ENCODE data around the gene INTS6L.

INTS6L gene

DNA sequence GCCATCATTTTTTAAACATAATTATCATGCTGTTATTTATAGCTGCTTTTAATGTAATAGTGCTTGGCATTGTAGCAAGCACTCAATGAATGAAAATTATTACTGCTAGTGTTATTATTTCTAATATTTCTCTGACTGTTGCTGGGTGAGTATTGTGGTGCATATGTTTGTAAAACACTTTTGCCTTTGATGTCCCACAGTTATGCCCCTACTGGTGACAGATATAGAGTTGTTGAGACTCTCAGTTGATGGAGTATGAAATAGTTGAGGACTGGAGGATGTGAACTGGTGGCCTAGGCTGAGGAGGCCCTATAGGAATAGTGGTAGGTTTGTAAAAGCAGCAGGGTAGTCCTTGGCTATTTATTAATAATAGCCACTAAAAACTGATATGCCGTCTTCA, 9.6 kb downstream of the INTS6L start:
- ATAC-seq (replicated peaks; ENCODE audit: extremely low read depth, poor library complexity, severe bottlenecking) (no peak), DNase-seq (ENCODE audit: low spot score in 2 of 2) (no peak)
- Mint-ChIP-seq H3K27ac (ENCODE audit: low read depth) (no peak overlapping the region), H3K4me3 (no peak overlapping the region), H3K9me3 (no peaks in the 10 kb centered on the region), H3K27me3 (no peaks in the 10 kb centered on the region), H3K36me3 (ENCODE audit: insufficient read depth) (peaks cover 1% of the 10 kb centered on the region), H3K4me1 (peaks cover 38% of the 10 kb centered on the region)

DNA sequence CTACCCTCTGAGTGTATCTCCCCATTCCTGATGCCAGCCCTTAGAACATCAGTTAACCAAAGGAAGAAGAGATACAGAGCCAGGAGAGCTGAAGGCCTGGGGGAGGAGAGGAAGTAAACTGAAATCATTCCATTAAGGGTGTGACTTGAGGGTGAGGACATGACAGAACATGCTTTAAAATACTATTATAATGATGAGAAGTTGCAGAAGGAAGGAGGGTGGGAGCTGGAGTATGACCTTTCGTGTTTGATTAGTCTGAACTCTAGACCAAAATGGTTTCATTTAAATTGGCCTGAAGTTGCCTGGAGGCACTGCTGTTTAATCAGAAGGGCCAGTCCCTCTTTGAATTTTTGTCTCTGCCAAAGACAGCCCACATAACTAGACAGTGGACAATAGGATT, 11.4 kb downstream of the INTS6L start:
- H3K27me3 Mint-ChIP-seq, result no peaks in the 10 kb centered on the region
- peaks cover 1% of the 10 kb centered on the region for H3K36me3 Mint-ChIP-seq (ENCODE audit: insufficient read depth)
- H3K4me3 Mint-ChIP-seq, result no peak overlapping the region
- H3K4me1 Mint-ChIP-seq, result peaks cover 29% of the 10 kb centered on the region
- ATAC-seq (replicated peaks; ENCODE audit: extremely low read depth, poor library complexity, severe bottlenecking), result no peak
- no peaks in the 10 kb centered on the region for H3K9me3 Mint-ChIP-seq
- peak overlapping the region; percentile 21 for H3K27ac Mint-ChIP-seq (ENCODE audit: low read depth)
- DNase-seq (ENCODE audit: low spot score in 2 of 2), result no peak

DNA sequence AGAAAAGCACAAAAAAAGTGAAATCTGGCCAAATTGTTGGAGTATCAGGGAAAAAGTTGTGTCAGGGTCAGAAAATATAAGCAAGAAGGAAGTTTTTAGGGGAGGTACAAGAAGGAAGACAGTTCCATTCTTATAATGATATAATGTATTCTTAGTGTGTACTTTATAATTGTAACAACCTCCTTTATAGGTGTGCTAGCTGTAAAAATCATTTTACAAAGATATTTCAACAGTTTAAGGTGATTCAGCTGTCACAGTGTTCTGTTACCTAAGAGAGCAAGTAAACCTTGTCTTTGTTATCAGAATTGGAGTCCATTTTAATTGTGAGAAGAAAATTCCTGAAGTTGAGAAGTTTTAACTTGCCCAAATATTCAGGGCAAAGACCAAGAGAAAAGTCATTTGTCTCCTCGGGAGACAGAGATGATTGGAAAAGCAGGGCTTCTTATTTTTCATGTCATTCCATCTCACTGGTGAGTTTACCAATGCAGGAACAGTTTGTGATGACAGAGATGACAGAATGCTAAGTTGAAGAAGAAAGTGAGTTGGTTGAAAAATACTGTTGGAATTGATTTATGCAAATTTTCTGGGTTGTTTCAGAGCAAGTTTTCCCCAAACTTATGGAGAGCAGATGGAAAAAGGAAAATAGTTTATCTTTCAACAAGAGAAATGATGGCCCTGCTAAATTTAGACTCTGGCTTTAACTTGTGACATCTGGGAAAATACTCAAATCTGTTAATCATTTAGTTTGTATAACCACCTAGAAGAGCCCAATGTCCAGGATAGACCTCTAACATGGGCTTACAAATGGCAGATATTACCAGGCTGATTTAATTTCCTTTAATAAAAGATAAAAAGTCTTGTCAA, 14.8 kb downstream of the INTS6L start:
- ATAC-seq (replicated peaks; ENCODE audit: extremely low read depth, poor library complexity, severe bottlenecking) (no peak), DNase-seq (ENCODE audit: low spot score in 2 of 2) (no peak)
- Mint-ChIP-seq H3K9me3 (no peaks in the 10 kb centered on the region), H3K4me1 (peaks cover 27% of the 10 kb centered on the region), H3K27me3 (no peaks in the 10 kb centered on the region), H3K36me3 (ENCODE audit: insufficient read depth) (peaks cover 3% of the 10 kb centered on the region), H3K4me3 (no peak overlapping the region), H3K27ac (ENCODE audit: low read depth) (no peak overlapping the region)

DNA sequence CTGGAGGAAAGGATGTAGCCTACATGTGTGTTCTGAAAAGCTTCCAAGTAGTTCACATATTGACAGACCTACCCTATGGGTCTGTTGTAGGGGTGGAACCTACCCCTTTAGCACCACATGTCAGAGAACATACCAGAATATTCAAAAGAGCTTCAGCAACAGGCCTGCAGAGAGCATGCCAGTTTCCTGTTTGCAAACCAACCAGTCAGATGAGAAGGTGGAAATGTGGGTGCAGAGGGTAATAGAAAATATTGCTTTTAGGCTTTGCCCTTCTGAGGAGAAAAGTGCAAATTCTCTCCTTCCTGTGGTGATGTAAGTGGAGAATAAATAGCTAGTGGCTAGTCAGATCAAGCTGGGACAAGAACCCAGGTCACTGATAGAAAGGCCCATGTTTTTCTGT, 16.4 kb downstream of the INTS6L start:
- H3K9me3 Mint-ChIP-seq, result no peaks in the 10 kb centered on the region
- H3K27me3 Mint-ChIP-seq, result no peaks in the 10 kb centered on the region
- no peak overlapping the region for H3K4me3 Mint-ChIP-seq
- H3K4me1 Mint-ChIP-seq, result peaks cover 13% of the 10 kb centered on the region
- H3K36me3 Mint-ChIP-seq (ENCODE audit: insufficient read depth), result peaks cover 4% of the 10 kb centered on the region
- peak; percentile 70 for ATAC-seq (replicated peaks; ENCODE audit: extremely low read depth, poor library complexity, severe bottlenecking)
- peak overlapping the region; percentile 41 for H3K27ac Mint-ChIP-seq (ENCODE audit: low read depth)
- DNase-seq (ENCODE audit: low spot score in 2 of 2), result no peak

DNA sequence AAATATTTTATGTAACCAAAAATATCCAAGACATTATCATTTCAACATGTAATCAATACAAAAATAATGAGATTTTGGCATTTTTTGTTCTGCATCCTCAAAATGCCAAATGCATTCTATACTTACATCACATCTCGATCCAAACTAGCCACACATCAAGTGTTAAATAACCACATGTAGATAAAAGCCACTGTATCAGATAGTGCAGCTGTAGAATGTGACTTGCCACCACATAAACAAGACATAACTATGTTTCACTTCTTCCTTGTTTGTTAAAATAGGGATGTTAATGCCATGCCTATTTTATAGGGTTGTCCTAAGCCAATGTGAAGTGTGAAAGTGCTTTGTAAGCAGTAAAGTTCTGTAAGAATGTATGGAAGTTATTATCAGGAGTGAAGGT, 20.9 kb downstream of the INTS6L start:
- no peaks in the 10 kb centered on the region for H3K27me3 Mint-ChIP-seq
- no peak overlapping the region for H3K4me3 Mint-ChIP-seq
- peaks cover 32% of the 10 kb centered on the region for H3K4me1 Mint-ChIP-seq
- H3K27ac Mint-ChIP-seq (ENCODE audit: low read depth), result no peak overlapping the region
- peaks cover 6% of the 10 kb centered on the region for H3K36me3 Mint-ChIP-seq (ENCODE audit: insufficient read depth)
- DNase-seq (ENCODE audit: low spot score in 2 of 2) (no peak), ATAC-seq (replicated peaks; ENCODE audit: extremely low read depth, poor library complexity, severe bottlenecking) (no peak)
- H3K9me3 Mint-ChIP-seq, result no peaks in the 10 kb centered on the region

DNA sequence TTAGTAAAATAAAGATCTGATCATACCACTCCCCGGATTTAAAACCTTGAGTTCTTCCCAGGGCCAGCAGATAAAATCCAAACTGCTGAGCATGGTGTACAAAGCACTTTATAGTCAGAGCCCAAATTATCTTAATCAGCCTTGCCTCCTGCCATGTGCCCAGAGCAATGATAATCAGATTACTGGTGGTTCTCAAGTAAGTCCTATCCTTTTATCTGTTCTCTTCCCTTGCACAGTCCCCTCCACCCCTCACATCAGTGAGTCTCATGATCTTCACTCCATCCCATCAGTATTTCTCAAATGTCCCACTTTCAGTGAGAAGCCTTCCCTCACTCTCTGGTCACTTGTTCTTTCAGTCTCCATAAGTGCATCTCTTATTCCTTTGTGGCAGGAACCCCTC, 22.7 kb downstream of the INTS6L start:
- DNase-seq (ENCODE audit: low spot score in 2 of 2) (no peak), ATAC-seq (replicated peaks; ENCODE audit: extremely low read depth, poor library complexity, severe bottlenecking) (no peak)
- peaks cover 24% of the 10 kb centered on the region for H3K4me1 Mint-ChIP-seq
- H3K36me3 Mint-ChIP-seq (ENCODE audit: insufficient read depth), result peaks cover 10% of the 10 kb centered on the region
- H3K9me3 Mint-ChIP-seq, result no peaks in the 10 kb centered on the region
- H3K4me3 Mint-ChIP-seq, result no peak overlapping the region
- H3K27me3 Mint-ChIP-seq, result no peaks in the 10 kb centered on the region
- H3K27ac Mint-ChIP-seq (ENCODE audit: low read depth), result peak overlapping the region; percentile 67

DNA sequence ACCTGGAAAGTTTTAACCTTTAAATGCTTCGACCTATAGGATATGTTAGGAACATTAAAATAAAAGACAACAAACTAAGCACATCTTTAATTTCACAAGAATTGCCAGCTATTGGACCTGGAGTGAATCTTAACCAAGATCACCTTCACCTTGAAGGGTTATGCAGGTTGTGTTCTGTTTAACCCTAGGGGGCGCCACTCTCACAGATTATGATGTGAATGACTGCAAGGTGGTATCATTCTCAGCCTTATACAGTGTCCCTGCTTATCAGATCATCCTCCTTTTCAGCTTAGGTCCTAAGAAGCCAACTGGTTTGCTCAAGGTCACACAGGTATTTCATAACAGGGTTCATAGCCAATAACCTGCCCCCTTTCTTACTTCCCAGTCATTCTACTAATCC, 23.5 kb downstream of the INTS6L start:
- Mint-ChIP-seq H3K36me3 (ENCODE audit: insufficient read depth) (peaks cover 11% of the 10 kb centered on the region), H3K9me3 (no peaks in the 10 kb centered on the region), H3K4me1 (peaks cover 24% of the 10 kb centered on the region), H3K4me3 (no peak overlapping the region), H3K27ac (ENCODE audit: low read depth) (peak overlapping the region; percentile 67), H3K27me3 (no peaks in the 10 kb centered on the region)
- DNase-seq (ENCODE audit: low spot score in 2 of 2), result no peak
- ATAC-seq (replicated peaks; ENCODE audit: extremely low read depth, poor library complexity, severe bottlenecking), result no peak

DNA sequence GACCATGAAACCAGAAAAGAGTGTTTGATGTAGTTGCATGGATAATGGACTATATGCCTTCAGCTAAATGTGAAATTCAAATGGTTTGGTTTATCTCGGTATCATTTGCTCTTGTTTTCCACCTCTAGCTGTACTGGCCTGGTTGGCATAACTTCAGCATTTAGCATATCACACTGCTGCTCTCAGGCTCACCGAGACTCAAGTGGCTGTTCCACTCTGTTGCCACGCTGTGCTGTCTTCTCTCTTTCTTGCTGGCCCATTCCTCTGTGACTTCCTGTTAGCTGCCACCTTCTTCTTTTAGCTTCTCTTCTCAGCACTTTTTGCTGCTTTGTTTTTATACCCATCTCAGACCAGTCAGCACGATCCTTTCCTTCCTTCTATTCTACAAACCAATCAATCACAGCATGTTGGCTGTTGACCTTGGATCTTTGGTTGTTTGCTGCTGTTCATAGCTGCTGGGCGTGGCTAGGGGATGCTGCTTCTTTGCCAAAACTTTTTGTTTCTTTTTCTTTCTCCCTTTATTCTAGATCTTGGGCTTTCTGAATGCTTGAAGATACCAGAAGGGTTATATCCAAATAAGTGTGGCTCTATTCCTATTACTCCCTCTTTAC, 24.0 kb downstream of the INTS6L start:
- DNase-seq (ENCODE audit: low spot score in 2 of 2) (no peak), ATAC-seq (replicated peaks; ENCODE audit: extremely low read depth, poor library complexity, severe bottlenecking) (no peak)
- no peaks in the 10 kb centered on the region for H3K27me3 Mint-ChIP-seq
- no peak overlapping the region for H3K27ac Mint-ChIP-seq (ENCODE audit: low read depth)
- H3K36me3 Mint-ChIP-seq (ENCODE audit: insufficient read depth), result peaks cover 12% of the 10 kb centered on the region
- H3K9me3 Mint-ChIP-seq, result no peaks in the 10 kb centered on the region
- peaks cover 24% of the 10 kb centered on the region for H3K4me1 Mint-ChIP-seq
- peak overlapping the region; percentile 31 for H3K4me3 Mint-ChIP-seq

DNA sequence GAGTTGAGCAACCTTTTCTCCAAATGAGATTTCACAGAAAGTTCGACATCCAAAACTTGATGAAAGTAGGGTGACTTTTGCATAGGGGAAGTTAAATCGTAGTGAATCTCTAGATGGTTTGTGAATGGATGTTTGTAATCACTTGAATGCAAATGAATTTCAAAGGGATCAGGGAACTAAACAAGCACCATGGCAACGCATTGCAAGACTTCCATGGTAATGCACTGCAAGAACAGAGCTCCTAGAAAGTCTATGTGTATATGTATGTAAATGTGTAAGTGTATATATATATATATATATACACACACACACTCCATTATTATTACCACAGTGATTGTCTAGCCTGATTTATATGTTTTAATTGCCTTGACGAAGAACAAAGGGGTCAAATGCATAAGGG, 27.3 kb downstream of the INTS6L start:
- Mint-ChIP-seq H3K4me1 (peaks cover 18% of the 10 kb centered on the region), H3K27me3 (no peaks in the 10 kb centered on the region), H3K4me3 (no peak overlapping the region), H3K9me3 (no peaks in the 10 kb centered on the region), H3K27ac (ENCODE audit: low read depth) (no peak overlapping the region), H3K36me3 (ENCODE audit: insufficient read depth) (peaks cover 30% of the 10 kb centered on the region)
- ATAC-seq (replicated peaks; ENCODE audit: extremely low read depth, poor library complexity, severe bottlenecking) (no peak), DNase-seq (ENCODE audit: low spot score in 2 of 2) (no peak)

DNA sequence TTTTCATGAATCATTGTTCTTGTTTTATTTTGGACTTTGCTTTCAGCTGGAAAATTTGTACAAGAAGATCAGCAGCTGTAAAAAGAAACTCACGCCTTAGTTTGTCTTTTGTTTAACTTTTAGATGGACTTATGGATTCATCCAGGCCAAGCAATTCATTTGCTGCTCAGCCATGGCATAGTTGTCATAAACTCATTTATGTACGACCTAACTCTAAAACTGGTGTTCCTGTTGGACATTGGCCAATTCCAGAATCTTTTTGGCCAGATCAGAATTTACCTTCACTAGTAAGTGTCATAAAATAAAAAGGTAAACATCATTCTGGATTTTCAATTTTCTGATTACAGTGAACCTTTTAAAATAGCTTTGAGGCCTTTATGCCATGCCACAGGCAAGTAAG, 29.1 kb downstream of the INTS6L start:
- Mint-ChIP-seq H3K4me3 (no peak overlapping the region), H3K36me3 (ENCODE audit: insufficient read depth) (peaks cover 32% of the 10 kb centered on the region), H3K27me3 (no peaks in the 10 kb centered on the region), H3K9me3 (no peaks in the 10 kb centered on the region), H3K4me1 (peaks cover 3% of the 10 kb centered on the region), H3K27ac (ENCODE audit: low read depth) (no peak overlapping the region)
- ATAC-seq (replicated peaks; ENCODE audit: extremely low read depth, poor library complexity, severe bottlenecking) (no peak), DNase-seq (ENCODE audit: low spot score in 2 of 2) (no peak)

DNA sequence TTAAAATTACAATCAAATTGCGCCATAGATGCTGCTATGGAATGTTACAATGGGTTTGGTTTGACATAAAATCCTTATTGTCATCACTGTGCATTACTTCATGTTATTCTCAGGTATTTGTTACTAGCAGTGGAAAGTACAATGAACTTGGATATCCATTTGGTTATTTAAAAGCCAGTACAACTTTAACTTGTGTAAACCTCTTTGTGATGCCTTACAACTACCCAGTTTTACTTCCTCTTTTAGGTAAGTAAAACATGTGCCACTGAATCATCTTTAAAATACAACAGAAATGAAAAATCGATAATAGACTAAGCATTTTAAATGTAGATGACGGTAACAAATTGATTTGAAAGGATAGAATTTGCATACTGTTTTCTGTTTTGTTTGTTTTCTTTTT, 35.6 kb downstream of the INTS6L start:
- H3K4me1 Mint-ChIP-seq, result no peaks in the 10 kb centered on the region
- DNase-seq (ENCODE audit: low spot score in 2 of 2) (no peak), ATAC-seq (replicated peaks; ENCODE audit: extremely low read depth, poor library complexity, severe bottlenecking) (no peak)
- H3K4me3 Mint-ChIP-seq, result no peak overlapping the region
- H3K36me3 Mint-ChIP-seq (ENCODE audit: insufficient read depth), result peaks cover 18% of the 10 kb centered on the region
- H3K9me3 Mint-ChIP-seq, result no peaks in the 10 kb centered on the region
- H3K27ac Mint-ChIP-seq (ENCODE audit: low read depth), result no peak overlapping the region
- no peaks in the 10 kb centered on the region for H3K27me3 Mint-ChIP-seq

DNA sequence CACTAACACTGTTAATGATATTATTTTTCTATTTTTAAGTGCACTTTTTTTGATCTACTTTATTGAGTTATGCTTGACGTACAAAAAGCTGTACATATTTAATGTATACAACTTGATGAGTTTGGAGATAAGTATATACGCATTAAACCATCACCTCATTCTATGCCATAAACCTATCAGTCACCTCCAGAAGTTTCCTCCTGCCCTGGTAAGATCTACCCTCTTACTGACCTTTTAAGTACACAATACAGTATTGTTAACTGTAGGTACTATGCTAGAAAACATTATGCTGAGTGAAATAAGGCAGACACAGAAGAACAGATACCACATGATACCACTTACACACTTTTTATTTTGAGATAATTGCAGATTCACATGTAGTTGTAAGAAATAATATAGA, 36.9 kb downstream of the INTS6L start:
- H3K36me3 Mint-ChIP-seq (ENCODE audit: insufficient read depth), result peaks cover 8% of the 10 kb centered on the region
- no peaks in the 10 kb centered on the region for H3K9me3 Mint-ChIP-seq
- ATAC-seq (replicated peaks; ENCODE audit: extremely low read depth, poor library complexity, severe bottlenecking) (no peak), DNase-seq (ENCODE audit: low spot score in 2 of 2) (no peak)
- no peaks in the 10 kb centered on the region for H3K4me1 Mint-ChIP-seq
- no peaks in the 10 kb centered on the region for H3K27me3 Mint-ChIP-seq
- no peak overlapping the region for H3K4me3 Mint-ChIP-seq
- H3K27ac Mint-ChIP-seq (ENCODE audit: low read depth), result no peak overlapping the region

DNA sequence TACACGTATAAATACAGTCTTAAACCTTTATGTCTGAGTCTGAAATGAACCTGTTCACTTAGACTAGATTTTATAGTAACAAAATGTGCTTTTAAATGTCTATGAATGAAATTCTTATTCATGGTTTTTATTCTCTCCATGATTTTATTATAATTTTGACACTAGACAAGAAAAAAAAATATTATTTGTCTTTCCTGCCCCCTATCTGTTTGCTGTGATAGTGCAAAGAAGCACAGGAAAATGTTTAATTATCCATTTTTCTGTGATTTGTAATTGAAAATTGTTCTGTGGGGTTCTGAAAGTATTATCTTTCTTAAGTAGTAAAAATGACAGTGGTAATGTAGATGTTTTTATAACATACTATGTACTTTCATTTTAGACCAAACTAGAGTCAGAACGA, 52.0 kb downstream of the INTS6L start:
- DNase-seq (ENCODE audit: low spot score in 2 of 2) (no peak), ATAC-seq (replicated peaks; ENCODE audit: extremely low read depth, poor library complexity, severe bottlenecking) (no peak)
- no peaks in the 10 kb centered on the region for H3K9me3 Mint-ChIP-seq
- no peaks in the 10 kb centered on the region for H3K27me3 Mint-ChIP-seq
- H3K4me1 Mint-ChIP-seq, result no peaks in the 10 kb centered on the region
- H3K27ac Mint-ChIP-seq (ENCODE audit: low read depth), result no peak overlapping the region
- no peak overlapping the region for H3K4me3 Mint-ChIP-seq
- H3K36me3 Mint-ChIP-seq (ENCODE audit: insufficient read depth), result peaks cover 20% of the 10 kb centered on the region

Data from central memory CD8-positive, alpha-beta T cell (primary cell).